ENCODE results near the gene LDB2. TPM values are rescaled to one million over a fixed set of nuclear protein-coding genes. Genes with fewer than 3 reads are reported as not detected.

Gene LDB2
- total and polyA plus RNA-seq, 11 donors = 9.5 to 38.7 (median 26.3) TPM

DNA sequence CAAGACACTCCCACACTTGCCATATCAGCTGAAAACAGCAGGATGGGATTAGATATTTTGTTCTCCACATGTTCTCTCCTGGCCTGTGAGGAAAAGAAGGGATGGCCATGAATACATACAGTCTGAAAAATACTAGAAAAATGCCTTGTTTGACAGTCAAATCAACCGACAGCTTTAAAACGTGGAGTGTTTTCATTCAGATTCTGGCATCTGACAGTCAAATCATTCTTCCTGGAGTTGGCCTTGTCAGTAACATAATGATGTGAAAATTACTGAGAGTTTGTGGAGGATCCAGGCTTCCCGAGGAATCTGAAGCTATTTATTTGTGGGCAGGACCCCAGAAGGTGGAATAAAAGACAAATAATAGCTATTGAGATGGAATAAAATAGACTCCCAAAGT lies 188.2 kb downstream of the LDB2 start:
- Histone ChIP-seq H3K9me3 (no peaks in the 10 kb centered on the region), H3K4me1 (peaks cover 0 to 3% (median 0%) of the 10 kb centered on the region in 12 donors), H3K27me3 (no peaks in the 10 kb centered on the region), H3K4me3 (no peak overlapping the region), H3K27ac (no peak overlapping the region), H3K36me3 (no peaks in the 10 kb centered on the region)
- 65 to 73% (median 71%) methylated on average over 3 of the region's 3 CpGs for WGBS, 4 donors
- no peak for DNase-seq
- no peak for ATAC-seq
- intact Hi-C loops (cut with DNase I) = no loop called here
- TF ChIP-seq POLR2A (IDR thresholded peaks at IDR 0.05) (no peak), CTCF (IDR thresholded peaks at IDR 0.05) (no peak)

DNA sequence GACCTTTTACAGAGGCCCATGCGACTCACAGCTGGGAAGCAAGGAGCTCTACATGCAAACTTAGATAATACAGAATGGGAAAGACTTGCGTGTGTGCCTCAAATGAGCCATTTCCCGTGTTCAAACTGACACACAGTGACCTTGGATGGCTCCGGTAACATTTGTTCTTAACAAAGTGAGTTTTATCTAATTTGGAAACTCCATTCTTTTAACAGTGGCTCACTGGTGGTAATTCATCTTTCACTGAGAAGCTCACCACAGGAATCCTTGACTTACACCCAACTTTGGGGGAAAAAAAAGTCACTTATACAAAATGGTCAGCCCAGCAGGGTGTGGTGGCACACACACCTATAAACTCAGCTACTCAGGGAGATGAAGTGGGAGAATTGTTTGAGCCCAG lies 190.6 kb downstream of the LDB2 start:
- Histone ChIP-seq H3K4me3 (no peak overlapping the region), H3K27ac (no peak overlapping the region), H3K36me3 (peaks cover 0 to 3% (median 0%) of the 10 kb centered on the region in 9 donors), H3K9me3 (no peaks in the 10 kb centered on the region), H3K4me1 (peaks cover 0 to 3% (median 0%) of the 10 kb centered on the region in 12 donors), H3K27me3 (no peaks in the 10 kb centered on the region)
- WGBS, 4 donors = 78 to 84% (median 81%) methylated on average over 4 of the region's 4 CpGs
- no peak for TF ChIP-seq CTCF (IDR thresholded peaks at IDR 0.05)
- no peak for TF ChIP-seq POLR2A (IDR thresholded peaks at IDR 0.05)
- ATAC-seq = no peak
- DNase-seq = no peak
- intact Hi-C loops (cut with DNase I) = no loop called here

DNA sequence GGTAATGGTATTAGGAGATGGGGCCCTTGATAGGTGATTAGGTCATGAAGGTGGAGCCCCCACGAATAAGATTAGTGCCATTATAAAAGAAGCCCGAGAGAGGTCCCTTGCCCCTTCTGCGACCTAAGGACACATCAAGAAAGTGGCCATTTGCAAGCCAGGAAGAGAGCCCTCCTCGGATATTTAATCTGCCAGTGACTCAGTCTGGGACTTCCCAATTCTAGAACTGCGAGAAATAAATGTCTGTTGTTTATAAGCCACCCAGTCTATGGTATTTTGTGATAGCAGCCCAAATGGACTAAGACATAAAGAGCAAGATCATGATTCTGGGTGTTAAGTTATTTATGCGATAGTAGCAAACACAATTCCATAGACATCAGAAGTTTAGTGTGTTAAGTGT lies 192.2 kb downstream of the LDB2 start:
- no peak for DNase-seq
- no peak overlapping the region for H3K4me3 ChIP-seq
- H3K4me1 ChIP-seq = peaks cover 0 to 3% (median 0%) of the 10 kb centered on the region in 12 donors
- peaks cover 0 to 7% (median 0%) of the 10 kb centered on the region in 9 donors for H3K36me3 ChIP-seq
- WGBS, 4 donors = 79 to 90% (median 84%) methylated on average over 6 of the region's 6 CpGs
- no peak overlapping the region for H3K27ac ChIP-seq
- intact Hi-C loops (cut with DNase I) = no loop called here
- no peaks in the 10 kb centered on the region for H3K27me3 ChIP-seq
- H3K9me3 ChIP-seq = no peaks in the 10 kb centered on the region
- TF ChIP-seq CTCF (IDR thresholded peaks at IDR 0.05) = no peak
- no peak for TF ChIP-seq POLR2A (IDR thresholded peaks at IDR 0.05)
- no peak for ATAC-seq

DNA sequence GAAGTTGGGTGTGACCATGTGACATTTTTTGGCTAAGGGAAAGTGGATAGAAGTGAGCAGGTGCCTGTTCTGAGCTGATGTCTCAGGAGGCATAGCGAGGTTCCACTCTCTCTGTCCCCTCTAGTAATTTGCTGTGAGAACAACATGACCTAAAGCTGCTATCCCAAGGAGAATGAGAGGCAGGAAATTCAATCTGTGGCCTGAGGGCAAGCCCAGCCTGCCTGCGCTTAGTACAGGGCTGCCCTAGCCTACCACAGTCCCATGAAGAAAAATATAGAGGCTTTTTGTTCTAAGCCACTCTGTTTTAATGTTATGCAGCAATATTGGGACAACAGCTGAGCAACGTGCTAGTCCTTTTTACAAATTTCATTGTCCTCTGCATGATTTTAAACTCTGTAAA lies 193.1 kb downstream of the LDB2 start:
- ATAC-seq = no peak
- DNase-seq = no peak
- intact Hi-C loops (cut with DNase I) = no loop called here
- H3K9me3 ChIP-seq = no peaks in the 10 kb centered on the region
- H3K4me1 ChIP-seq = peaks cover 0 to 3% (median 0%) of the 10 kb centered on the region in 12 donors
- H3K27ac ChIP-seq = no peak overlapping the region
- WGBS, 4 donors = 88 to 95% (median 94%) methylated on average over 3 of the region's 3 CpGs
- H3K36me3 ChIP-seq = peaks cover 0 to 7% (median 0%) of the 10 kb centered on the region in 9 donors
- no peaks in the 10 kb centered on the region for H3K27me3 ChIP-seq
- H3K4me3 ChIP-seq = no peak overlapping the region
- TF ChIP-seq POLR2A (IDR thresholded peaks at IDR 0.05) (no peak), CTCF (IDR thresholded peaks at IDR 0.05) (no peak)

Measured in heart left ventricle (tissue), 16 donors.